Karpas-422 (cell line): Measurements from ENCODE around the gene GABRB2. TPM values are rescaled to one million over a fixed set of nuclear protein-coding genes. Genes with fewer than 3 reads are reported as not detected.
"Not testable (repeated sequence)": the region's sequence is repeated elsewhere in the genome, so short reads cannot be mapped to it uniquely, and the experiment has no call there.

Source experiments
- DNase-seq: peaks from one replicate; pipeline ENCODE4 v3.0.0-alpha.2; 2015
- H2AFZ ChIP-seq: fragments of 200-600 bp; sonication (generic); 2 replicates; pipeline ENCODE4 v1.6.1; 2014; ENCODE audit warnings: antibody characterized with exemption, low read length, mixed read lengths
- H3K27ac ChIP-seq: fragments of 200-600 bp; sonication (generic); 2 replicates; pipeline ENCODE4 v1.5.1; 2014; ENCODE audit warnings: mild to moderate bottlenecking, low read length, moderate library complexity
- H3K27me3 ChIP-seq: fragments of 200-600 bp; sonication (generic); 2 replicates; pipeline ENCODE4 v1.6.1; 2014; ENCODE audit warnings: low read length, mixed read lengths
- H3K36me3 ChIP-seq: fragments of 200-600 bp; sonication (generic); 2 replicates; pipeline ENCODE4 v1.6.1; 2014; ENCODE audit warnings: low read length, mixed read lengths; ENCODE audit not compliant: insufficient read depth
- H3K4me1 ChIP-seq: fragments of 200-600 bp; sonication (generic); 2 replicates; pipeline ENCODE4 v1.6.1; 2014; ENCODE audit warnings: mild to moderate bottlenecking, low read length, mixed read lengths
- H3K4me2 ChIP-seq: fragments of 200-600 bp; sonication (generic); 2 replicates; pipeline ENCODE4 v1.6.1; 2014; ENCODE audit warnings: low read length, low read depth, mild to moderate bottlenecking; ENCODE audit not compliant: poor library complexity, severe bottlenecking
- H3K4me3 ChIP-seq: fragments of 200-600 bp; sonication (generic); 2 replicates; pipeline ENCODE4 v1.5.1; 2014; ENCODE audit warnings: mild to moderate bottlenecking, antibody characterized with exemption, low read length, mixed read lengths
- H3K79me2 ChIP-seq: fragments of 200-600 bp; sonication (generic); 2 replicates; pipeline ENCODE4 v1.6.1; 2014; ENCODE audit warnings: mild to moderate bottlenecking, low read length, mixed read lengths
- H3K9ac ChIP-seq: fragments of 200-600 bp; sonication (generic); 2 replicates; pipeline ENCODE4 v1.6.0; 2014; ENCODE audit warnings: low read length
- H3K9me2 ChIP-seq: fragments of 200-600 bp; sonication (generic), shearing (Covaris generic); replicated peaks from 2 replicates; pipeline ENCODE4 v1.6.0; 2014; ENCODE audit warnings: mild to moderate bottlenecking, low read length, moderate library complexity; ENCODE audit not compliant: insufficient read depth
- H3K9me3 ChIP-seq: fragments of 300-700, 200-600 bp; sonication (generic); 2 replicates; pipeline ENCODE4 v1.6.1; 2014; ENCODE audit warnings: low read length, mixed read lengths
- H4K20me1 ChIP-seq: fragments of 200-600 bp; sonication (generic); 2 replicates; pipeline ENCODE4 v1.6.1; 2014; ENCODE audit warnings: mild to moderate bottlenecking, antibody characterized with exemption, low read length, low read depth; ENCODE audit not compliant: insufficient read depth
- total RNA-seq: library from RNA; depleted of rRNA; stranded (reverse); fragments of >200 nt; shearing (Covaris generic); gene quantifications from 2 replicates; pipeline ENCODE4 v1.2.3, GENCODE V29; 2014; ENCODE audit warnings: low replicate concordance; rRNA removed

The GABRB2 gene
- total RNA-seq, 1 experiment from 2014 or later, result not detected

GRCh38 chr5:161252955-161253354, 293.6 kb downstream of the GABRB2 start:
- not testable (repeated sequence) for H3K9ac ChIP-seq, H3K36me3 ChIP-seq, H2AFZ ChIP-seq, H3K4me2 ChIP-seq, H3K27ac ChIP-seq, H3K4me1 ChIP-seq, H3K9me3 ChIP-seq, H3K27me3 ChIP-seq, DNase-seq, H3K9me2 ChIP-seq, H3K4me3 ChIP-seq, H4K20me1 ChIP-seq, H3K79me2 ChIP-seq

- H3K4me1 ChIP-seq, result no peaks in the 10 kb centered on the region
- no peak overlapping the region for H3K27ac ChIP-seq
- DNase-seq, result no peak
- H3K79me2 ChIP-seq, result no peaks in the 10 kb centered on the region
- H3K36me3 ChIP-seq, result no peaks in the 10 kb centered on the region
- H3K9me3 ChIP-seq, result no peaks in the 10 kb centered on the region
- no peak overlapping the region for H3K4me3 ChIP-seq
- no peak overlapping the region for H3K9ac ChIP-seq
- H3K9me2 ChIP-seq, result no peaks in the 10 kb centered on the region
- no peaks in the 10 kb centered on the region for H3K27me3 ChIP-seq
- no peak overlapping the region for H2AFZ ChIP-seq
- no peaks in the 10 kb centered on the region for H4K20me1 ChIP-seq
- H3K4me2 ChIP-seq, result no peak overlapping the region
These were observed 299.8 kb downstream of the GABRB2 start for GRCh38 chr5:161246749-161247148.

GRCh38 chr5:161245846-161246245, 300.7 kb downstream of the GABRB2 start:
- not testable (repeated sequence) for H2AFZ ChIP-seq, H3K27me3 ChIP-seq, H3K79me2 ChIP-seq, H3K27ac ChIP-seq, H3K36me3 ChIP-seq, H3K4me1 ChIP-seq, H3K9ac ChIP-seq, H3K9me2 ChIP-seq, DNase-seq, H3K4me2 ChIP-seq, H4K20me1 ChIP-seq, H3K9me3 ChIP-seq, H3K4me3 ChIP-seq

Other genes starting within 250 kb of the GABRB2 start
- gene GABRA6, start 139.0 kb upstream of the GABRB2 start, total RNA-seq, result not detected in 2 replicates